NCI-H2107 treated with DMSO at 0.1 percent for 48 hours (cell line): ENCODE measurements around the gene THEMIS.
"Not testable (repeated sequence)": the region's sequence is repeated elsewhere in the genome, so short reads cannot be mapped to it uniquely, and the experiment has no call there.

ENCODE experiments used
- DNase-seq: peaks from one replicate; lab custom pipeline; 2025; ENCODE audit not compliant: unreplicated experiment; lab: John Stamatoyannopoulos, UW

THEMIS gene

GRCh38 chr6:127738423-127738822 is 162.4 kb downstream of the THEMIS start:
- DNase-seq, result no peak

- no peak for DNase-seq
Measured at GRCh38 chr6:127737768-127738167, 163.1 kb downstream of the THEMIS start.

- DNase-seq, result peak; percentile 91
Measured at GRCh38 chr6:127737009-127737486, 163.8 kb downstream of the THEMIS start.

GRCh38 chr6:127732927-127733326 is 167.9 kb downstream of the THEMIS start:
- DNase-seq, result no peak

GRCh38 chr6:127727260-127727953 is 173.5 kb downstream of the THEMIS start:
- DNase-seq, result no peak

GRCh38 chr6:127725821-127726220 is 175.0 kb downstream of the THEMIS start:
- no peak for DNase-seq

- no peak for DNase-seq
Measured at GRCh38 chr6:127718694-127719093, 182.2 kb downstream of the THEMIS start.

GRCh38 chr6:127717384-127717783 is 183.5 kb downstream of the THEMIS start:
- no peak for DNase-seq

- no peak for DNase-seq
Measured at GRCh38 chr6:127716465-127716864, 184.4 kb downstream of the THEMIS start.

GRCh38 chr6:127710668-127711067 is 190.2 kb downstream of the THEMIS start:
- DNase-seq, result no peak

GRCh38 chr6:127706216-127706615 is 194.6 kb downstream of the THEMIS start:
- DNase-seq, result no peak

- no peak for DNase-seq
Measured at GRCh38 chr6:127695108-127695507, 205.8 kb downstream of the THEMIS start.

- DNase-seq, result no peak
Measured at GRCh38 chr6:127691146-127691545, 209.7 kb downstream of the THEMIS start.

GRCh38 chr6:127690588-127690987 is 210.3 kb downstream of the THEMIS start:
- no peak for DNase-seq

- no peak for DNase-seq
Measured at GRCh38 chr6:127690092-127690491, 210.8 kb downstream of the THEMIS start.

GRCh38 chr6:127687490-127687889 is 213.4 kb downstream of the THEMIS start:
- not testable (repeated sequence) for DNase-seq

GRCh38 chr6:127686084-127686483 is 214.8 kb downstream of the THEMIS start:
- DNase-seq, result no peak

- DNase-seq, result no peak
Measured at GRCh38 chr6:127684501-127684900, 216.4 kb downstream of the THEMIS start.
